ENCODE data around the gene FAM47B.

FAM47B gene

DNA sequence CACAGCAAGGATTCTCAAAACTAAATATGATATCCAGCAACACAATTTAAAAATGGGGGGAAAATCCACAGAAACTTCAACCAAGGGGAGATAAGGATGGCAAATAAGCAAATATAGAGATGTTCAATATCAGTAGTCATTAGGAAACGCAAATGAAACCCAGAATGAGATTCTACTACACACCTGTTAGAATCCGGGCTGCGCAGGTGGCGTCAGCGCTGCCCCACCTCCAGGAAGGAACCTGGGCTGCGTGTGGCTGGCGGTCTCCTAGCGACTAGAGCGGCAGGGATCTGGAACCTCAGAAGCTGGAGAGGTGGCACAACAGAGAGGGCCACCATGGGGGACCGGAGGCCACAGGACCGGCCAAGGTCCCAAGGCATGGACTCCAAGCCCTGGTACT is at the start of gene FAM47B:
Gene FAM47B, plus strand, starts transcription at position 301 of the 400 bp plus-strand sequence. Its CDS starts 36 bp downstream, at position 337.
- no peak for DNase-seq

DNA sequence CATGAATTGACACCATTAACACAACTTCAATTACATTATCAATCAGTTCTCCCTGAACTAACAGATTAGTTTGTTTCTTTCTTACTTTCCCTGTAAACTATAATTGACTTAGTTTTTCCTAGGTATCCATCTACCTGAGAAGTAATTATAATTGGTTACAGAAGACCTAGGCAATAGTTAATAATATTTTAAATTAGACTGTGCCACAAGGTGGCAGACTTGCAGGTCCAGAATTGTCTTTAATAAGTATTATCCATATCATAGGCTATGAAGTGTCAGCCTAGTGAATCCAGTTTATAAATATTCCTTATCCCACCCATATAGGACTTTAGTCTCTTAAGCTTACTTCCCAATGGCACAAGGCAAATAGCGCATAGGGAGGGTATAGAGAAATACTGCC is 48.9 kb upstream of the FAM47B start:
- DNase-seq = no peak

DNA sequence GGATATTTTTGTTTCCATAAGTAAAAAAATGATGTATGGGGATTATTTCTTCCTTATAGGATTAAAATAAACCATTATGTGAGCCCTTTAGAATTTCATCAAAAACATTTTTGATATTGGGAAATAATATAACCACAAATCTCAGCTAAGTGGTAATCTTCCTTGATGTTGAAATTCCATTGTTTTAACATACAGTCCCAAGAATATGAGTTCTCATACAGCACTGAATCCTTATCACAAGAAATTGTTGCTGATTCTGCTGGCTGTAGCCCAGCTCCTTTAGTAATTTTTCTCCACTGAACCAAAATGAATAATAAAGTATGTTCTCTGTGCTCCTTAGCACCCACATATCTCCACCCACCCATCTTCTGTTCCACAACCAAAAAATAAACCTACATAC is 41.9 kb upstream of the FAM47B start:
- DNase-seq = no peak

DNA sequence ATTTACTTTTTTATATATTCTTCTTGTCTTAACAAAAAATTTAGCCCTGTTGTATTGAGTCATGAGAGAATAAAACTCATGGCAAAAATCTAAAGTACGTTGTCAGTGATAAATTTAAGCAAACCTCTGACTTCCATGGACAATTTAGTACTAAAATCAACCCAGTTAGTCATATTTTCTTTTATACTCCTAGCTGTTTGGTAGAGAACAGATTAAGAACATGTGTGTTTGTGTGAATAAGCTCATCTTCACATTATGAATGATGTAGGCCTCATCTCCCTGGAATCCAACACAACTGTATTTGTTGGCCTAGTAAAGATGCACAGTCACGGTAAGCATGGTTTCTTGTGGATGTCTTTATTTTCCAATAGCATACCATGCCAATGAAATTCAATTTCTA is 40.8 kb upstream of the FAM47B start:
- no peak for DNase-seq

DNA sequence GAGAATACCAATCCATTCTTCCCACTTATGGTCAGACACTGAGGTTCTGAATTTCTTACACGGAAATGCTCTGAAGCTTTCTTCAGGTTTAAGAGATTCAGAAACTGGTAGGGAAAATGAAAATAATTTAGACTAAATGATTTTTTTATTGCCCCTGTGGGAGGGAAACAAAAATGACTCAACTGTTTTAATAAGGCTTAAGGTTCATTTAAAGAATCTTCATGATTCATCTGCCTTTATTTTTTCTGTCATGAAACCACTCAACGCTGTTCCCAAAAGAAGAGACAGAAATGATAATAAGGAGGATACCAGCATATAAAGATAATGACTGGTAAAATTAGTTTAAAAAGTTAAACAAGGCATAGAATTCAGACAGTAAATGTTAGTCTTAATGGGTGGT is 39.3 kb upstream of the FAM47B start:
- no peak for DNase-seq

DNA sequence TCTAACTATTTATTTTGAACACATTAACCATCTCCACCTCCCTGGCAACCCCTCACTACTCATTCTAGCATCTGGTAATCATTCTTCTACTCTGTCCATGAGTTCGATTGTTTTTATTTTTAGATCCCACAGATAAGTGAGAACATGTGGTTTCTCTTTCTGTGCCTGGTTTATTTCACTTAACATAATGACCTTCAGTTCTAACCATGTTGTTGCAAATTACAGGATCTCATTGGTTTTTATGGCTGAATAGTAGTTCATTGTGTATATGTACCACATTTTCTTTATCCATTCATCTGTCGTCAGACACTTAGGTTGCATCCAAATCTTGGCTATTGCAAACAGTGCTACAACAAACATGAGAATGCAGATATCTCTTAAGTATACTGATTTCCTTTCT is 33.4 kb upstream of the FAM47B start:
- no peak for DNase-seq

DNA sequence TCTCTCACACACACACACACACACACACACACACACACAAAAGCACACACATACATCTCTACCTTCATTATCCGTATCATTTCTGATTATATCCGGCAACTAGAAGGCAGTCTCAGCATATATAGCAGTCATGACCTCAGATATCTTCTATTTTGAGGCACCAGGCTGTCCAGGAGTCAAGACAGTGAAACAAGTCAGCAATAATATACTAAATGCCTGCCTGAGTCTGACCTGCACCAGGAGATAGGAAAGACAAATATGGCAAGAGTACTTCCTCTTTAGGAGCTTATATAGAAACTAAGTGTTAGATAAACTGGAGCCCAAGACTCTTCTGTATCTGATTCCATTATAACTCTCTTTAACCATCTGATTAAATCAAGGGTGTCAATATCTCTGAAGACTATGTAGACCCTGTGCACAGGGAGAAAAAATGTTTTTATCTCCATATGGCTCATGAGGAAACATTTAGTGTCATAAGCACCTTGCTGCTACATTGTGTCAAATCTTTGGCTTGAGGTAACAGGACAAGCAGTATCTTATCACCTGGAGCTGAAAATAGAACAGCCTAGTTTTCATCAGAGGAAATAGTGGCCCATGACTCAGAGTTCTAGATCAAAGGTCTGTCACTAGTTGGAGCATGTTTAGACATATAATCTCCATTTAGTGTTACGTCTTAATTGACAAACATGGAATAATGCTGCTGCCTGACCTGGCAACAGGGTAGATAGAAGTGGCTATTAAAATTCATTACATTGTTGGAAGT is 27.0 kb upstream of the FAM47B start:
- DNase-seq = no peak

DNA sequence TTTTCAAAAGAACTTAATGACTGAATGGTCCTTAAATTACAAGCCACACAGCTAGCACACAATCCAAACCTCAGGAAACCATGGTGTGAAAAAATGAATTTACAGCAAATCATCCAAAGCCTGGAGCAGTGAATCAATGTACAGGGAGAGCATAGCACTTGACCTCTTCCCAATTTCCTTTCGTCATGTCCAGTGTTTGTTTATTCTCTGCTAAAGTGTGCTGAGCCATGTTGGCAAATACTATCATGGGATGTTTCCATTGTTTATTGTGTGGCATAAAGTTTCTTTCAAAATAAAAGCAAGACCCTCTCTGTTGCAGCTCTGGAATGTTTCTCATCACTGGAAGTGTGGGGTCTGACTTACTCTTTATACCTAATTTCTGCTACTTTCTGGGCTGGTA is 25.4 kb upstream of the FAM47B start:
- no peak for DNase-seq

DNA sequence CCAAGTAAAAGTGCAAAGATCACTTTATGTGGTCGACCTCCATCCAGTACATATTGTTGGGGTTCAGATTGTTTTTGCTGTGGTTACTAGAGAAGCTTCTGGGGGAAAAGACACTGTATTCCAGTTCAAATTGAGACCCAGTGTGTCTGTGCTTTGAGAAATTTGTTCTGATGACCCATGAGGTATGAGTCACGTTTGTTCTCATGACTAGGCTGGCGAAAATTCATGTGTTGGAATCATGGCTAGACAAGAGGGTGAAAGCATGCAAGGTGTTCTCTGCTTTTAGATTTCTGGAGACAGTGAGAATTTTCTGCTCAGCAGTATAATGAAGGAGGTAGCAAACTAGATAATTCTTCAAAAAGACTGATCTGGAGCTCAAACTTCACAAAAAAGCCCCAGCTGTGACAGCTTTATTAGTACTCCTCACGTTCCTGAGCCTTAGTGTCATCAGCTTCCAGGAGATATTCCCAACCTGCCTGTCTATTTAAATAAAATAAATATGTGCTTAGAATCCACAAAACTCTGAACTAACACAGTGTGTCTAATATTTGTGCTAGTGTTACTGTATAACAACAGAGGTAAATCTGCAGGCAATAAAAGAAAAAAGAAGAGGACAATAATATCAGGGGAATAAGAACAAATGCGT is 24.4 kb upstream of the FAM47B start:
- DNase-seq = no peak

DNA sequence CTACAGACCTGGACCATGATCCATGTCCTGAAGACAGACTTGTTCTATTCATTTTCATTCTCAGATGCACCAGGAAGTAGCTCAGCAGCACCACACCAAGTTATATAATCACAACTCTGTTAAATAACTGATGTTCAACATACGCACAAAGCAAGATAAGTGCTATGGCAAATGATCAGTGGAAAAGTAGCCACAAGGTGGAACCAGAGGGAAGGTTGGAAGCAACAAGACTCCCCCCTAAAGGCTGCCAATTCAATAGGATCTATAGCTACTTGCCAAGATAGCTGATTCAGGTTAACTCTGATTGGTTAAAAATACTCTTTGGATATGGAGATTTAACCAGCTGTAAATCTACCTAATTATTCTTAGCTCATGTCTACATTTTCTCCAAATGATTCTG is 23.7 kb upstream of the FAM47B start:
- DNase-seq = no peak

DNA sequence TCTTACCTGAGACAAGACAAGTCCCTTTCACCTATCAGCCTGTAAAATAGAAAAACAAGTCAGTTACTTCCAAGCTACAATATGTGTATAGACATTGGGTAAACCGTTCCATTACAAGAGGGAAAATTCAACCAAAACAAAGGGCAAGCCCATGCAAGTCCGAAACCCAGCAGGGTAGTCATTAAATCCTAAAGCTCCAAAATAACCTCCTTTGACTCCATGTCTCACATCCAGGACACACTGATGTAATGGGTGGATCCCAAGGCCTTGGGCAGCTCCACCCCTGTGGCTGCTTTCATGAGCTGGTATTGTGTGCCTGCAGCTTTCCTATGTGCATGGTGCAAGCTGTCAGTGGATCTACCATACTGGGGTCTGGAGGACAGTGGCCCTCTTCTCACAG is 14.7 kb upstream of the FAM47B start:
- no peak for DNase-seq

DNA sequence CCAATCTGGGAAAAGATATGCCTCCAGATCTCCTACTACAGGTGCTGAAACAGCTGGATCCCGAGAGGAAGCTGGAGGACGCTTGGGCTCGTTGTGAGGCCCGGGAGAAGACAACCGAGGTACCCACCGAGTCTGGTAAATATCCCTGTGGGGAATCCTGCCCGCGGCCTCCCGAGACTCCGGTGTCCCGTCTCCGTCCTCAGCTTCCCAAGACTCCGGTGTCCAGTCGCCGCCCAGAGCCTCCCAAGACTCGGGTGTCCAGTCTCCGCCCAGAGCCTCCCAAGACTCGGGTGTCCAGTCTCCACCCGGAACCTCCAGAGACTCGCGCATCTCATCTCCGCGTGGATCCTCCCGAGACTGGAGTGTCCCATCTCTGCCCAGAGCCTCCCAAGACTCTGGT is 639 bp downstream of the FAM47B start:
- DNase-seq = no peak

DNA sequence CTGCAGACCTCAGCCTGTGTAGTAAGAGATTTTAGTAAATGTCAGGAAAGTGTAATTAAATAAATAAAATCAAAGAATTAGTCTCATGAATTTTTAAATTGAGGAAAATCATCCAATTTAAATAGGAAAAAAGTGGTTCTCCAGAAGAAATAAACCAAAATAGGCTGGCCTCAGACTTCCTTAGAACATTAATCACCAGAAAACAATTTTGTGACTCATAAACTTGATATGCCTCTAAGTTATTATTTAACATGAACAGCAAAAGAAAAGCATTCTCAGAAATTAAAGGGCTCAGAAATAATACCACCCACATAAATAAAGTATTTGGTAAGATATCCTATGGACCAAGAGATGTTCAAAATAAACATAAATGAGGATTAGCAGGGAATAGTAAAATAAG is 14.3 kb downstream of the FAM47B start:
- DNase-seq = no peak

DNA sequence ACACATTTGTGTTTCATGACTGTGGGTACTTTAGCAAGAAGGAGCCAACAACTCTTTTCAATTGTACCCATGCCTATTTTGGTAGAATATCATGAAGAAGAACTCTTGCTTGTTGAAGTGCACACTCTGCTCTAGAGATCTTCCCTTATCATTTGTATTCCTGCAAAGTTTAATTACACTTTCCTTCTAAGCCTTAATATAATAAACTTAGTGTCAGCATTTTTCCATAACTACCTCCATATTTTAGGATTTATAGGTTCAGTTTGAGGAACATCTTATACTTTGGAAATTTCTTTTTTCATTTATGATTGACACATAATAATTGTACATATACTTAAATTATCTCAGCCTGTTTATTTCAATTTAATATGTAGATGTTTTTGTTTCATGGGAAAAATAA is 19.1 kb downstream of the FAM47B start:
- no peak for DNase-seq

DNA sequence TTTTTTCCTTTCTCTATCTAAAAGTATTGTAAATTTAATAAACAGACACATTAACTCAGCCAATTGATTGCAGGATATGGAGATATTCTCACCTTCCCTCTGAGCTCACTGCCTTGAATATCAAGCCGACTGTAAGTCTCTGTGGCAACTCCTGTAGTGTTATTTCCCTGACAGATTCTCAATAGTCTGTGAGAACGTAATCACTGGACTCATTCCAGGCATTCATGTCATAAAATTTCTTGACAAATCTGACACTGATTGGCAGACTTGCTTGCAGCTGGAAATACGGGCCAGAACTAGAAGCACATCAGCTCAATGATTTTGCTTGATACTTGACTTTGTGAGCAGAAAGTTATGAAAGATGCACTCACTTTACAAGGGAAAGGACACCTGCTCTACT is 29.6 kb downstream of the FAM47B start:
- DNase-seq = no peak

DNA sequence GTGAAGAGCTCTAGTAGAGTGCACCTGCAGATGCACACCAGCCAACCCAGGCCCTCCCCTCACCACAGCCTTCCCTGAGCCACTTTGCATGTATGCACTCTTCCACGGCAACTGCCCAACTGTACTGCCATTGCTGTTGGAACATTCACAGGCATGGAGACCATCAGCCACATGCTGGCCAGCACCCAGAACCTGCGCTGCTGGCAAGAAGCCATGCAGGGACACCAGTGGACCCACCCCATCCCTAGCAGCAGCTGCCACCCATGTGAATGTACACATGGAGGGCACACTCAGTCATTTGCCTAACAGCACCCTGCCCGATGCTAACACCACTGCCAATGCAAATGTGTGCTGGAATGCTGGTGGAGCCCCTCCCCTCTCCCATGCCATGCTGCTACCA is 35.6 kb downstream of the FAM47B start:
- no peak for DNase-seq

DNA sequence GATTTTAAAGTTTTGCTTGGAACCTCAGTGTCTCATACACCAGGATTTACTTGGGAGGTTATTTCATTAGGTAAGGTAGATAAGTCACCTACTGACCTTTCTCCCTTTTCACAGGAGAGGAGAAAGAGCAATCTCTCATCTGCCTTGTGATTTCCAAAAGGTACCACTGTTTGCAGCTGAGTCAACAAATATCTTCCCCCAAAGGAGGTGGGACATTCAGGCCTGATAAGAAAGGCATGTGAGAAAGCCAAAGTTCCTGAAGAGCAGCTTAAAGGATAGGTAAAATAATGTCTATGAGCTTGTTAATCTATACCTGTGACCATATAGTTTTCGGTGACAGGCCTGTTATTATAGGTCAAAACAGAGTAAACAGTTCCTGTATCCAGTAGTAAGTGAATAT is 45.0 kb downstream of the FAM47B start:
- DNase-seq = no peak

All from NCI-H1436 treated with DMSO at 0.1 percent for 48 hours (cell line).